Activated B cell treated with CpG ODN at 0.5 μM for 24 hours (primary cell): Measurements from ENCODE around the gene FAXDC2. TPM values are rescaled to one million over a fixed set of nuclear protein-coding genes. Genes with fewer than 3 reads are reported as not detected.

Experiments used
- ATAC-seq: fragments of 200-7000 bp; cut with Tn5 transposase; one replicate; pipeline ENCODE4 v1.10.0; 2021; ENCODE audit warnings: low read depth, mild to moderate bottlenecking, moderate library complexity
- CTCF ChIA-PET: fragments of 350-600 bp; sonication (Branson Sonifier 250); formaldehyde crosslinking; loops from one replicate; lab custom pipeline; 2021; ENCODE audit warnings: antibody characterized with exemption; lab: Charles Lee
- POLR2A ChIA-PET: fragments of 350-600 bp; sonication (Branson Sonifier 250); formaldehyde crosslinking; loops from one replicate; lab custom pipeline; 2021; ENCODE audit warnings: antibody characterized with exemption; lab: Charles Lee
- DNase-seq: peaks from one replicate; pipeline ENCODE4 v3.0.0; 2022
- H3K27ac Mint-ChIP-seq: one replicate; pipeline ENCODE4 v1.8.0; 2020; ENCODE audit warnings: mixed read lengths
- H3K27me3 Mint-ChIP-seq: one replicate; pipeline ENCODE4 v1.8.0; 2021; ENCODE audit warnings: mixed read lengths
- H3K36me3 Mint-ChIP-seq: one replicate; pipeline ENCODE4 v1.8.0; 2021; ENCODE audit warnings: low read depth, mixed read lengths
- H3K4me1 Mint-ChIP-seq: one replicate; pipeline ENCODE4 v1.8.0; 2021; ENCODE audit warnings: mixed read lengths
- H3K4me3 Mint-ChIP-seq: one replicate; pipeline ENCODE4 v1.8.0; 2020; ENCODE audit warnings: mild to moderate bottlenecking, mixed read lengths
- H3K9me3 Mint-ChIP-seq: one replicate; pipeline ENCODE4 v1.8.0; 2020; ENCODE audit warnings: mixed read lengths
- intact Hi-C: fragments of 100-400 bp; cut with micrococcal nuclease; formaldehyde crosslinking; loops from one replicate; pipeline ENCODE4 v1.15.1; 2024
- total RNA-seq: library from RNA; stranded (reverse); gene quantifications from 2 replicates; pipeline ENCODE4 v1.2.3, GENCODE V29; 2022
- TF ChIP-seq, protein P1 (sequence below): fragments of 200-600 bp; IDR thresholded peaks from one replicate; pipeline ENCODE4 v1.8.0; 2022; ENCODE audit warnings: antibody characterized with exemption, mild to moderate bottlenecking

FAXDC2 gene
- total RNA-seq, 1 donor from 2014 or later: not detected

DNA sequence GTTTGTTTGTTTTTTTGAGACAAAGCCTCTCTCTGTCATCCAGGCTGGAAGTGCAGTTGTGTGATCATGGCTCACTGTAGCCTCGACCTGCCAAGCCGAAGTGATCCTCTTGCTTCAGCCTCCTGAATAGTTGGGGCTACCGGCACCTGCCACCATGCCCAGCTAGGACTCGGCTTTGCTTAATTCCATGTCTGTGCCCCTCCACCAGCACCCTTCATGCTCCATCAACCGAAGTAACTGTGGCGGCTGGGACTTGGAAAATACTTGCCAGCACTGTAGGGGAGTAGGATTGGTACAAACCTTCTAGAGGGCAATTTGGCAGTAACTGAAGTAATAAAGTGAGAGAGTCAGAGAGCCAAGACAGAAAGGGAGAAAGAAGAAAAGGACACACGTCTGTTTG, 19.0 kb downstream of the FAXDC2 start:
- Mint-ChIP-seq H3K27ac (no peak overlapping the region), H3K4me3 (no peak overlapping the region), H3K9me3 (no peaks in the 10 kb centered on the region), H3K4me1 (peaks cover 13% of the 10 kb centered on the region), H3K27me3 (no peaks in the 10 kb centered on the region), H3K36me3 (no peaks in the 10 kb centered on the region)
- no peak for ATAC-seq
- DNase-seq: no peak
- intact Hi-C loops: no loop called here
- TF ChIP-seq, protein P1, sequence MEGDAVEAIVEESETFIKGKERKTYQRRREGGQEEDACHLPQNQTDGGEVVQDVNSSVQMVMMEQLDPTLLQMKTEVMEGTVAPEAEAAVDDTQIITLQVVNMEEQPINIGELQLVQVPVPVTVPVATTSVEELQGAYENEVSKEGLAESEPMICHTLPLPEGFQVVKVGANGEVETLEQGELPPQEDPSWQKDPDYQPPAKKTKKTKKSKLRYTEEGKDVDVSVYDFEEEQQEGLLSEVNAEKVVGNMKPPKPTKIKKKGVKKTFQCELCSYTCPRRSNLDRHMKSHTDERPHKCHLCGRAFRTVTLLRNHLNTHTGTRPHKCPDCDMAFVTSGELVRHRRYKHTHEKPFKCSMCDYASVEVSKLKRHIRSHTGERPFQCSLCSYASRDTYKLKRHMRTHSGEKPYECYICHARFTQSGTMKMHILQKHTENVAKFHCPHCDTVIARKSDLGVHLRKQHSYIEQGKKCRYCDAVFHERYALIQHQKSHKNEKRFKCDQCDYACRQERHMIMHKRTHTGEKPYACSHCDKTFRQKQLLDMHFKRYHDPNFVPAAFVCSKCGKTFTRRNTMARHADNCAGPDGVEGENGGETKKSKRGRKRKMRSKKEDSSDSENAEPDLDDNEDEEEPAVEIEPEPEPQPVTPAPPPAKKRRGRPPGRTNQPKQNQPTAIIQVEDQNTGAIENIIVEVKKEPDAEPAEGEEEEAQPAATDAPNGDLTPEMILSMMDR: no peak
- ChIA-PET POLR2A (interaction anchor here (0.7 kb wide), 1 partner anchor 109 kb away, joined by 3 read pairs; the partner anchor contains the start of gene MRPL22), CTCF (no interaction called here)

DNA sequence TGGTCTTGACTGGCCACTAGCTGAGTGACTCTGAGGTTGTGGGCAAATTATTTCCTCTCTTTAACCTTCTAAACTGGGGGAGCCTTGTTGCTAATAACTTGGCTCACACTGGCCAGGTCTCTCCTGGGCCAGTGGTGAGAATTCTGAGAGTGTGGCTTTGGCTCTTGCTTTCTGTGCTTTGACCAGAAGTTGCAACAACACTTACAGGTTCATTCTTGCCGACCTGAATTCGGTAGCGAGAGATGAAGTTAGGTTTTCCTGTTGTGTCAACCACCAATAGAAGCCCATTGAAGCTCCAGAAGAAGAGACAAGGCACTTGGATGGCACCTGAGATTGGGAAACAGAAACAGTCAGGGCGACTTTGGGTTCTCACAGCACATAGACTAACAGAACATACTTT, 19.8 kb downstream of the FAXDC2 start:
- no peak overlapping the region for H3K4me3 Mint-ChIP-seq
- H3K27ac Mint-ChIP-seq: no peak overlapping the region
- H3K27me3 Mint-ChIP-seq: no peaks in the 10 kb centered on the region
- no peak for DNase-seq
- POLR2A ChIA-PET: no interaction called here
- intact Hi-C loops: no loop called here
- TF ChIP-seq, protein P1: no peak
- H3K36me3 Mint-ChIP-seq: no peaks in the 10 kb centered on the region
- H3K9me3 Mint-ChIP-seq: no peaks in the 10 kb centered on the region
- CTCF ChIA-PET: no interaction called here
- H3K4me1 Mint-ChIP-seq: peaks cover 13% of the 10 kb centered on the region
- ATAC-seq: no peak

DNA sequence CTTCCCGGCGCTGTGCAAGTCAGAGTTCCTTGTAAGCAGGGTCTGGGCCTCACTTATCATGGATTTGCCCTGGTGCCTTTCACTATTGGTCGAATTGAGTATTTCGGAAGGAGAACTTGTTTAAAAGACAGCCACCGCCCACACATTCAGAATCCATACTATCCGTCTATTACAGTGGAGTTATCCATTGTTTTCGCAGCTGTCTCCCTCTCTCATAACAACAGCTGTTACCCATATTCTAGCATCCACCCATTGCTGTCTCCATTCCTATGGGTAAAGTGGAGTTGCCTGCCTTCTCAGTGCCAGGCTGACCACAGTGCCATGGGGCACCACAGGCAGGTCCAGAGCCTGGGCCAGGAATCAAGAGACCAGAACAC, 20.2 kb downstream of the FAXDC2 start:
- Mint-ChIP-seq H3K27ac (no peak overlapping the region), H3K27me3 (no peaks in the 10 kb centered on the region), H3K4me3 (no peak overlapping the region), H3K9me3 (no peaks in the 10 kb centered on the region), H3K4me1 (peaks cover 13% of the 10 kb centered on the region), H3K36me3 (no peaks in the 10 kb centered on the region)
- ATAC-seq (no peak), DNase-seq (no peak)
- ChIA-PET POLR2A (no interaction called here), CTCF (no interaction called here)
- intact Hi-C loops: no loop called here
- TF ChIP-seq, protein P1: no peak

DNA sequence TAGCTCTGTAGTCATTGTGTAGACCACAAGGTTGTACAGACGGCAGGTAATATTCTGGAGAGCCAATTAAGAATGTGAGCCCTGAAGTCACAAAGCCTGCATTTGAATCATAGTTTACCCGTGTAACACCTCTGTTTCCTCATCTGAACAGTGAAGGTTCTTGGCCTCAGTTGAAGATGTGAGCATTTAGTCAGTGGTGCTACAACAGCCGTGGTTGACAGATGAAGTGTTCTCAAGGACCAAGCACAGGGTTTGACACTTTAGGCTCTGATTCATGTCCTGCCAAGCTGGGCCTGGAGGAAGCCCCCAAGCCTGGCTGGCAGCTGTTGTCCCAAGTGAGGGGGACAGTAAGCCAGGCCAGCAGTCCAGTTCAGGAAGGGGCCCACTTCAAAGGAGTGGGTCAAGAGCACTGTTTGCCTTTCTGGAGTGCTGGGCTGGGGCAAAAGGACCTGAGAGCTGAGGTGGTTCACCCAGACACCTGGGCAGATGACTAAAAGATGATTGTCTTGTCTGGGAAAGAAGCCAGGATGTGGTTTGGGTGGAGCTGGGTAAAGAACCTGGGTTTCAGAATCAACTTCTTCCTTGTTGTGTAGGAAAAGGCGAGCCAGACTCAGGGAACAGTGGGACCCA, 20.7 kb downstream of the FAXDC2 start:
- H3K4me1 Mint-ChIP-seq: peaks cover 13% of the 10 kb centered on the region
- no peak overlapping the region for H3K27ac Mint-ChIP-seq
- no peaks in the 10 kb centered on the region for H3K9me3 Mint-ChIP-seq
- H3K27me3 Mint-ChIP-seq: no peaks in the 10 kb centered on the region
- DNase-seq (no peak), ATAC-seq (no peak)
- intact Hi-C loops: no loop called here
- TF ChIP-seq, protein P1: no peak
- no peak overlapping the region for H3K4me3 Mint-ChIP-seq
- POLR2A ChIA-PET: no interaction called here
- no peaks in the 10 kb centered on the region for H3K36me3 Mint-ChIP-seq
- CTCF ChIA-PET: no interaction called here

DNA sequence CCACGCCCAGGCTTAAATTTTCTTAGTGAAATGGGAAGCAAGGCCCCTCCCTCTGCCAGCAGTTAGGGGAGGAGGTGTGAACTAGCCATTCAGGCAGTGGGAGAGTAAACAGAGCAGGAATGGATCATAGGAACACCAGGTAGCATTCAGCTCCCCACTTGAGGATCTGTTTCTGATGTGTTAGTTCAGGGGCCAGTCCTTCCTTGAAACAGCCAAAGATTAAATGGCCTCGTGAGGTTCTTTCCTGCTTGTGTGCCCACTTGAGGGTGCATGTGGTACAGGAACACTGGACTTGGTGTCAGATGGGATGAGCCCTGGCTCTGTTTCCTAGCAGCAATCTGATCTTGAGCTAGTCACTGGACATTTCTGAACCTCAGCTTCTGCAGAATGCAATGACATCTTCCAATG, 21.2 kb downstream of the FAXDC2 start:
- H3K4me3 Mint-ChIP-seq: no peak overlapping the region
- H3K27me3 Mint-ChIP-seq: no peaks in the 10 kb centered on the region
- CTCF ChIA-PET: interaction anchor here (1.0 kb wide), 1 partner anchor 179 kb away, joined by 3 read pairs; no protein-coding TSS in a partner anchor
- no peaks in the 10 kb centered on the region for H3K9me3 Mint-ChIP-seq
- TF ChIP-seq, protein P1: no peak
- POLR2A ChIA-PET: no interaction called here
- ATAC-seq: no peak
- peaks cover 10% of the 10 kb centered on the region for H3K4me1 Mint-ChIP-seq
- intact Hi-C loops: no loop called here
- no peak overlapping the region for H3K27ac Mint-ChIP-seq
- no peaks in the 10 kb centered on the region for H3K36me3 Mint-ChIP-seq
- no peak for DNase-seq
